ENCODE results near the gene DENND1A.

GRCh38 chr9:123421801-123422455, 508.0 kb downstream of the DENND1A start:
- TF ChIP-seq POLR2AphosphoS5 (IDR thresholded peaks at IDR 0.05; ENCODE audit: borderline replicate concordance, low read depth, low read length) (no peak), EZH2 (IDR thresholded peaks at IDR 0.05) (no peak), FOXP2 (optimal IDR thresholded peaks at IDR 0.05; ENCODE audit: control extremely low read depth, extremely low read length, insufficient read depth) (no peak)
